HG02870 (cell line): ENCODE results near the gene IL17F.
A peak's percentile ranks its signal among the peaks of the same experiment; 100 is the strongest.

ENCODE experiments used
- ATAC-seq: cut with Tn5 transposase; IDR thresholded peaks from one replicate; pipeline ENCODE4 v1.9.1; 2021; ENCODE audit warnings: mild to moderate bottlenecking, moderate library complexity; ENCODE audit not compliant: unreplicated experiment

Gene IL17F

GRCh38 chr6:52195886-52196285 lies 48.4 kb downstream of the IL17F start:
- ATAC-seq: no peak

- no peak for ATAC-seq
These were observed 52.5 kb downstream of the IL17F start for GRCh38 chr6:52191824-52192223.

- peak; percentile 71 for ATAC-seq
These were observed 53.9 kb downstream of the IL17F start for GRCh38 chr6:52190409-52190808.

- no peak for ATAC-seq
These were observed 54.3 kb downstream of the IL17F start for GRCh38 chr6:52189974-52190373.

- ATAC-seq: no peak
These were observed 57.2 kb downstream of the IL17F start for GRCh38 chr6:52187098-52187497.
